GM19455 (cell line): ENCODE results near the gene SOX6.
"Not testable (repeated sequence)": the region's sequence is repeated elsewhere in the genome, so short reads cannot be mapped to it uniquely, and the experiment has no call there.

Experiments
- ATAC-seq: cut with Tn5 transposase; IDR thresholded peaks from one replicate; pipeline ENCODE4 v1.9.1; 2021; ENCODE audit not compliant: unreplicated experiment

Gene SOX6

DNA sequence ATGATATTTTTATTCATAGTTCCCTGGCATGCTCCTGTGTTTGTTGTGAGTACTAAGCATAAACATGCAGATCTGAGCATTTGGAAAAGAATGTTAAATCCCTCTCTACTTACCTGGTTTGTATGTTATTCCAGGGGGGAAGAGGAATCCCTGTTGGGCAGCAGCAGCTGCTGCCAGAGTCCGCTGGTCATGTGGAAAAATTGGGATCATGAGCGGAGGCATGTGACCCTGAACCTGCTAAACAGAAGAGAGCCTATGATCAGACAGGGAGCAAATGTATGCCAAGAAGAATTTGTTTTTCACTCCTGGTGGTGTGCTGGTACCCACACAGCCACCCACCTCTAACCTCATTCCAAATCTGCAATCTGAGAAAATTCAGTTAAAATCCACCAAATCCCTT is 244.7 kb downstream of the SOX6 start:
- no peak for ATAC-seq

- no peak for ATAC-seq
Observed at GRCh38 chr11:16110886-16111285, 245.5 kb downstream of the SOX6 start.

DNA sequence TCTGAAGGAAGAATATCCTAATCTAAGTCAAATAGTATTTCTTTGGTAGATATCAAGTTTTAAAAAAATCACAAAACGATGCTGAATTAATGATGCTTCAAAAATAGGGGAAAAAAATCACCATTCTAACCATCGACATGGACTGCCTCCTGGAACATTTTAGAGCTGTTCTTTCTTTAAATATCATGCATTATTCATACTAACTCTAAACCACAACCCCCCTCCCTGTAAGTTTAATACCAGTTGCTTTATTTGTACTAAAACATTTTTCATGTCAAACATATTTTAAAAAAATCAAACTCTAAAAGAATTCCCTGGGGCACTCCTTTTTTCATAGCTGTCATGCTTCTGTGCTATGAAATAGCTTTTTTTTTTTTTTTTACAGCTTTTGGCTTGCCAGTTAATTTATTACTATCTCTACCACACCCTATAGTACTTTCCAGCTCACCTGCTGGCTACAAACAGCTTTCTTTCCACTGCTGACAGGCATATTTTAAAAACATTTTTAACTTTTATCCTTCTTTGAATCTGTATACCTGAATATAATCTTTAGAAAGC is 256.9 kb downstream of the SOX6 start:
- ATAC-seq: no peak

- ATAC-seq: no peak
Observed at GRCh38 chr11:16098526-16099205, 257.7 kb downstream of the SOX6 start.

GRCh38 chr11:16097543-16097942 is 258.8 kb downstream of the SOX6 start:
- no peak for ATAC-seq

- no peak for ATAC-seq
Observed at GRCh38 chr11:16096336-16096735, 260.0 kb downstream of the SOX6 start.

- no peak for ATAC-seq
Observed at GRCh38 chr11:16095756-16096155, 260.6 kb downstream of the SOX6 start.

DNA sequence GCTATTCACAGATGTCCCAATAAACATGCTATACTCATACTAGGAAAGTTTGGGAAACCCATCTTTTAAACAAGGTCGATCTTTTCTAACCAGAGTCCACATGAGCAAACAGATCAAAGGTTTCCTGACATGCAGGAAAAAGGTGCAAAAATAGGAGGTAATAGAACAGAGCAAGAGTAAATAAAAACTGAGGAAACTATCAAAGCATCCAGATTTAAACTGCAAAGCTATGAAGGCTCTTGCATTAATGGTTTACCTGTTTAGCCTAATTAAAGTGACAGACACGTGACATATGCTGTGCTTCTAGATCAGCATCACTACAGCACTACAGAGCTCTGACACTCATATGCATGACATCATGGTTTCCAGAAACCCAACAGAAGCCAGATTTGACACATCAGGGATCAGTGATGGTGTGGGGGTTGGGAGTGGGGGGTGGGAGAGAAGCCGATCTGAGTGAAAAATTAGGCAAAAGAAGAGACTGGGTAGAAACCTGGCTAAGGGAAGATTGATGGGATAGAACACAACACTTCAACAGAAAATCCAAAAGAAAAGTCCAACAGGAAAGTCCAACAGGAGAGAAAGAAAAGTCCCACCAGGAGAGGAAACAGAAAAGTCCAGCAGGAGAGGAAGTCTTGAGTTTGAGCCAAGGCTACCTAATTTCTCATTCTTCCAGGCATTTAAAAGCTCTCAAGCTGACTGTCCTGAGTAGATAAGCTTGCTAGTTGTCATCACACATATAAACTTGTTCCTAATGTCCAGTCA is 262.3 kb downstream of the SOX6 start:
- no peak for ATAC-seq

- ATAC-seq: no peak
Observed at GRCh38 chr11:16091862-16092261, 264.5 kb downstream of the SOX6 start.

- ATAC-seq: no peak
Observed at GRCh38 chr11:16089481-16089880, 266.9 kb downstream of the SOX6 start.

DNA sequence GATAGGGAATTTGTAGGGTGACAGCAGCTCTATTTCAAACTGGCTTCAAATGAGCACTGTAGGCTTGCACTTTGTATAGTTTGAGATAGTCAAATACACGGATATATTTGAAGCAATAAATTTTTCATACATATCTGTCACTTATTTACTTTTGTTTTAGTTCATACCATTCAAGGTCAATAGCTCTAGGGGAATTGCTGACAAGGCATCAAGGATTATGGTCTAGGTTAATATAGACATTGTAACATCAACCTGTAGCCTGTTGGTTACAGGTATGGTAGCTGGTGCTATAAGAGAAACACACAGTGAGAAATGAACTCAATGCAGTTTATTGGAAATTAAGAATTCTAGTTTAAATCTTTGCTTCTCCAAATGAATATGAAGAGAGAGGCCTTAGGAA is 267.6 kb downstream of the SOX6 start:
- ATAC-seq: no peak

DNA sequence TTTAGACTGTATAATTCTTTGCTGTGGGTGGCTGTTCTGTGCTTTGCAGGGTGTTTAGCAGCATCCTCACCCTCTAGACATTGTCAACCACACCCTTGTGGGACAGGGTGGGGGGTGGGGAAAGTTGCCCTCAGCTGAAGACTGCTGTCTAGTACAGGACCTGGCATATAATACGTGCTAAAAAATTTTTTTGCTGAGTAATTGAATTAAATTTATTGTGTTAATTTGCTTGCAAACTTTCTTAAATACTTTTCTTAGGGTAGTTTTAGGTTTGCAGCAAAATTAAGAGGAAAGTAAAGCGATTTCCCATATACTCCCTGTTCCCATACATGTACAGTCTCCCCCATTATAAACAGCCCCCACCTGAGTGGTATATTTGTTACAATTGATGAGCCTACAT is 268.5 kb downstream of the SOX6 start:
- ATAC-seq: no peak

DNA sequence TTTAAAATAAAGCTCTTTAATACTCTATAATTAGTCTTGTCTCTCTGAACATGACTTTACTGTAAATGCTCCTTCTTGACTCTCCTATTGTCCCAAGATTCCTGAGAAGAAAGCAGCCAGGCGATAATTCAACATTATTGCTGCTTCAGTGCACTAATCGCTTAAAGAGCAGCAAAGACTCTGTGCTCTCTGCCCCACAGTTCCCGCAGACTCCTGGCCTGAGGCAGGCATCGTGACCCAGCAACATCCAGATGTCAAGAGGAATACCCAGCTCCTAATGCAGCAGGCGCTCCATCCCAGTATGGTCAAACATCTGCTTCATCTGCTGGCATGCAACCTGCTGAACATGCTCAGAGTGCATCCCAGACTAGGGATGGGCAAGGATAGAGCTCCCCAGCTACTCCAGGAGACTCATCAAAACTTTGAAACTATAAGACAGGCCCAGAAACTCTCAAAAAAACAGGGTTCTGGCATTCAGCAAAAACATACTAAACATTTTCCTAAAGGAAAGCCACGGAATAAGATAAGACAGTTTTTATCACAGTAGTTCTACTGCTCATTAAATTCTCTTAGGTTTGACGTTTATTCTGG is 270.0 kb downstream of the SOX6 start:
- no peak for ATAC-seq

GRCh38 chr11:16082095-16083055 is 274.0 kb downstream of the SOX6 start:
- no peak for ATAC-seq

DNA sequence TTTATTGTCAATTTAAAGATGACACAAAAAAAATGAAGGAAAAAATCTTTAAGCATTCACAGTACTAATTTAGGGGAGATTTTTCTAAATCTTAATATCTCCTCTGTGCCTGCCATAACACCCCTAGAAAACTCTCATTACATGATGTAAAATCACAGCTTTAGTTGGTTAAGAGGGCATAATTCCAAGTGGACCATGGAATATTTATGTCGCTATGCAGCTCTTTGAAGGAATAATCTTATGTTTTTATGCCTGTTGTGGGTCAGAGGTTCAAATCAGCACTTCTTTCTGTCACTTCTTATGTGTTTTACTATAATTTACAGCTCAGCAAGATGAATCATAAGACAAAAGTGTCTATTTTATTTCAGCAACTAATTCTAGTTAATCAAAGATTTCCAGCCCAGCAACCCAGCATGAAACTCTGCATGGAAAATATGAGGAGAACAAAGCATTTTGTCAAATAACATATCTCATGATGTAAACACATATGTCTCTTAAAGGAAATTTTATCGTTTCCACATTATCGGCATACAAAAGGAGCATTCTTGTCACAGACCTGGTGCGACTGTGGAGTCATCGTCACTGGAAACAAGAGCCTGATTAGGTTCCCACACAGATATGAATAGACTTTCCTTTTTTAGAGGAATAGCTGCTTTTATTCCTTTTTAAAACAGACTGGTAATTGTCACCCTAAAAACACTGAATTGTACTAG is 274.8 kb downstream of the SOX6 start:
- ATAC-seq: no peak

DNA sequence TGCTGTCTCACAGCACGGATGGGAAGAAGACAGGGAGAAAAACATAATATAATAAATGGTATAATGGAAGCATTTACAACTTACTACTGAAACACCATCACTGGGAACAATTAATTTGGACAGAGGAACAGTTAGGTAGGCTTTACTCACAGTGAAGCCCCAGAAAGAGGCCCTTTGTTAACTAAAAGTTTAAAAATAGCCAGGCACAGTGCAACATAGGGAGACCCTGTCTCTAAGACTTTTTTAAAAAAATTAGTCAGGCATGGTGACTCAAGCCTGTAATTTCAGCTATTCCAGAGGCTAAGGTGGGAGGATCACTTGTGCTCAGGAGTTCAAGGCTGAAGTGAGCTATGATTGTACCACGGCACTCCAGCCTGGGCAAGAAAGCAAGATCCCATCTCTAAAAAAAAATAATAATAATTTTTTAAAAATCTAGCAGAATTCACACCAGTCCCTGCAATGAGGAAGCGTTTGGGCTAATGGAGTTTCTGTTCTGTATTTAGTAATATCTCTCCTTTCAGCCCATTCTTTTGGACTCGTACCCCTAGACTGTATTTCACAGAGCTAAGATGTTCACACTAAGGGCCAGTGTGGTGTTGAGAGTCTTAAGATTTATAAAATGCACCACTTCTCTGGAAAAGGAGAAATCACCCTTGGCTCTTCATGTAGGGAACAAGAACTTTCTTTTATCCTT is 275.5 kb downstream of the SOX6 start:
- no peak for ATAC-seq

GRCh38 chr11:16078936-16079335 is 277.4 kb downstream of the SOX6 start:
- ATAC-seq: no peak

DNA sequence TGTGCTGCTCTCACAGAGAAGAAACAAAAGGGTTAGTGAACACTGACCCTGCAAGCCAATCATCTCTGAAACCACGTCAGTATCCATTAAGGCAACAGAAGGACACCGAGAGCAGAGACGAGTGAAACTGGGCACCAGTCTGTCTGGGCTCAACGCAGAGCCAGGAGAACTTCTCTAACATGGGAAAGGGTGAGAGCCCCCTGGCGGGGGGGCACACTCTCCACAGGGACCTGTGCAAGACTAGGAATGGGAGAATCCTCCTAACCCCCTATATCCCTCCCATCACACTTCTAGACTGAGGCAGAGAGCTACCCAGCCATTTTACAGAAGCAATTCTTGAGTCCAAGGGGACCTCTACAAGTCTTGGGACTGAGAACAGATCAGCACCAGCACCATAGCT is 285.8 kb downstream of the SOX6 start:
- no peak for ATAC-seq

- ATAC-seq: not testable (repeated sequence)
Observed at GRCh38 chr11:16067268-16067667, 289.1 kb downstream of the SOX6 start.

GRCh38 chr11:16059332-16059731 is 297.0 kb downstream of the SOX6 start:
- ATAC-seq: no peak
